ENCODE results near the gene GAB2. TPM values are rescaled to one million over a fixed set of nuclear protein-coding genes. Genes with fewer than 3 reads are reported as not detected.

Gene GAB2
- polyA plus RNA-seq, 2 of the 4 experiments (the other 2 are of a cell fraction): 2.8 to 4.7 TPM

- TF ChIP-seq, protein P1, sequence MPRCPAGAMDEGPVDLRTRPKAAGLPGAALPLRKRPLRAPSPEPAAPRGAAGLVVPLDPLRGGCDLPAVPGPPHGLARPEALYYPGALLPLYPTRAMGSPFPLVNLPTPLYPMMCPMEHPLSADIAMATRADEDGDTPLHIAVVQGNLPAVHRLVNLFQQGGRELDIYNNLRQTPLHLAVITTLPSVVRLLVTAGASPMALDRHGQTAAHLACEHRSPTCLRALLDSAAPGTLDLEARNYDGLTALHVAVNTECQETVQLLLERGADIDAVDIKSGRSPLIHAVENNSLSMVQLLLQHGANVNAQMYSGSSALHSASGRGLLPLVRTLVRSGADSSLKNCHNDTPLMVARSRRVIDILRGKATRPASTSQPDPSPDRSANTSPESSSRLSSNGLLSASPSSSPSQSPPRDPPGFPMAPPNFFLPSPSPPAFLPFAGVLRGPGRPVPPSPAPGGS (IDR thresholded peaks at IDR 0.05): no peak
- TF ChIP-seq BHLHE40 (IDR thresholded peaks at IDR 0.05; ENCODE audit: low read depth, low read length): no peak
Observed at GRCh38 chr11:78292109-78292803, 125.4 kb downstream of the GAB2 start (continued).

DNA sequence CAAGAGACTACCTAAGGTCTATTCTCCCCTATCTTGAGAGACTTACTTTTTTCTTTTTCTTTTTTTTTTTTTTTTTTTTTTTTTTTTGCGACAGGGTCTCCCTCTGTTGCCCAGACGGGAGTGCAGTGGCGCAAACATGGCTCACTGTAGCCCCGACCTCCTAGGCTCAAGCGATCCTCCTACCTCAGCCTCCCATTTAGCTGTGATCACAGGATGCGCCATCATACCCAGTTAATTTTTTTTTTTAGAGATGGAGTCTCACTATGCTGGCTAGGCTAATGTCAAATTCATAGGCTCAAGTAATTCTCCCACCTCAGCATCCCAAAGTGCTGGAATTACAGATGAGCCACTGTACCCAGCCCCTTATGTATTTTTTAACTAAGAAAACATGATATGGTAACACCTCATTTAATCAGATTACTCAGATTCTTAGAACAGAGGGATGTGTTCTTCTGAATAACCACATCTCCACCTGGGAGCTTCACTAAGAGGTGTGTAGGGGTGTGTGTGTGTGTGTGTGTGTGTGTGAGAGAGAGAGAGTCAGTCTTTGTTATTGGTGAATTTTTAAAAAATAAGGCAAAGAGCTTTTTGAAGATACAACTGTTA, 126.0 kb downstream of the GAB2 start:
- 87% methylated on average over 6 of the region's 6 CpGs for WGBS (ENCODE audit: missing lambda C conversion rate)
- Histone ChIP-seq H3K4me3 (no peak overlapping the region), H3K4me2 (no peak overlapping the region), H3K9me3 (peaks cover 9% of the 10 kb centered on the region; the same call in 1 of the 3 replicates), H3K4me1 (peaks cover 11% of the 10 kb centered on the region; the same call in 2 of the 3 replicates), H3K27ac (no peak overlapping the region)
- ChIA-PET POLR2A (no interaction called here), CTCF (no interaction called here)
- TF ChIP-seq REST (IDR thresholded peaks at IDR 0.05): no peak
- TF ChIP-seq FOXS1 (CRISPR knock-in tag; IDR thresholded peaks at IDR 0.05): no peak
- TF ChIP-seq ZSCAN20 (CRISPR knock-in tag; IDR thresholded peaks at IDR 0.05): no peak
- no peak for TF ChIP-seq MAFK (IDR thresholded peaks at IDR 0.05; ENCODE audit: partially characterized antibody)
- TF ChIP-seq MAX (IDR thresholded peaks at IDR 0.05): no peak
- no peak for TF ChIP-seq RCOR1 (IDR thresholded peaks at IDR 0.05; ENCODE audit: low read depth, low read length)
- TF ChIP-seq ZFP36 (IDR thresholded peaks at IDR 0.05; ENCODE audit: borderline replicate concordance, partially characterized antibody): no peak
- TF ChIP-seq PHF8 (IDR thresholded peaks at IDR 0.05; ENCODE audit: borderline replicate concordance, low read depth): no peak
- no peak for TF ChIP-seq POLR2A (IDR thresholded peaks at IDR 0.05; ENCODE audit: low read length)
- no peak for TF ChIP-seq E2F6 (IDR thresholded peaks at IDR 0.05; ENCODE audit: borderline replicate concordance, low read depth)
- no peak for TF ChIP-seq POLR2AphosphoS2 (conservative IDR thresholded peaks at IDR 0.05; ENCODE audit: low read length)
- TF ChIP-seq, protein P2, sequence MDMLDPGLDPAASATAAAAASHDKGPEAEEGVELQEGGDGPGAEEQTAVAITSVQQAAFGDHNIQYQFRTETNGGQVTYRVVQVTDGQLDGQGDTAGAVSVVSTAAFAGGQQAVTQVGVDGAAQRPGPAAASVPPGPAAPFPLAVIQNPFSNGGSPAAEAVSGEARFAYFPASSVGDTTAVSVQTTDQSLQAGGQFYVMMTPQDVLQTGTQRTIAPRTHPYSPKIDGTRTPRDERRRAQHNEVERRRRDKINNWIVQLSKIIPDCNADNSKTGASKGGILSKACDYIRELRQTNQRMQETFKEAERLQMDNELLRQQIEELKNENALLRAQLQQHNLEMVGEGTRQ (IDR thresholded peaks at IDR 0.05): no peak
- no peak for TF ChIP-seq SREBF2 (IDR thresholded peaks at IDR 0.05)
- TF ChIP-seq, protein P3, sequence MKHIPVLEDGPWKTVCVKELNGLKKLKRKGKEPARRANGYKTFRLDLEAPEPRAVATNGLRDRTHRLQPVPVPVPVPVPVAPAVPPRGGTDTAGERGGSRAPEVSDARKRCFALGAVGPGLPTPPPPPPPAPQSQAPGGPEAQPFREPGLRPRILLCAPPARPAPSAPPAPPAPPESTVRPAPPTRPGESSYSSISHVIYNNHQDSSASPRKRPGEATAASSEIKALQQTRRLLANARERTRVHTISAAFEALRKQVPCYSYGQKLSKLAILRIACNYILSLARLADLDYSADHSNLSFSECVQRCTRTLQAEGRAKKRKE (CRISPR knock-in tag; IDR thresholded peaks at IDR 0.05; ENCODE audit: low read depth): no peak
- TF ChIP-seq HDAC2 (IDR thresholded peaks at IDR 0.05): no peak
- TF ChIP-seq, protein P1 (IDR thresholded peaks at IDR 0.05): no peak
- no peak for DNase-seq (ENCODE audit: low read depth in 1 of 2, low spot score in 1 of 2)
- FAIRE-seq: no peak
- ATAC-seq: no peak
